ENCODE results near the gene TRIM63. TPM values are rescaled to one million over a fixed set of nuclear protein-coding genes. Genes with fewer than 3 reads are reported as not detected.

TRIM63 gene
- polyA plus RNA-seq, 3 donors from 2014 or later: 0.14 TPM; not detected in 2

DNA sequence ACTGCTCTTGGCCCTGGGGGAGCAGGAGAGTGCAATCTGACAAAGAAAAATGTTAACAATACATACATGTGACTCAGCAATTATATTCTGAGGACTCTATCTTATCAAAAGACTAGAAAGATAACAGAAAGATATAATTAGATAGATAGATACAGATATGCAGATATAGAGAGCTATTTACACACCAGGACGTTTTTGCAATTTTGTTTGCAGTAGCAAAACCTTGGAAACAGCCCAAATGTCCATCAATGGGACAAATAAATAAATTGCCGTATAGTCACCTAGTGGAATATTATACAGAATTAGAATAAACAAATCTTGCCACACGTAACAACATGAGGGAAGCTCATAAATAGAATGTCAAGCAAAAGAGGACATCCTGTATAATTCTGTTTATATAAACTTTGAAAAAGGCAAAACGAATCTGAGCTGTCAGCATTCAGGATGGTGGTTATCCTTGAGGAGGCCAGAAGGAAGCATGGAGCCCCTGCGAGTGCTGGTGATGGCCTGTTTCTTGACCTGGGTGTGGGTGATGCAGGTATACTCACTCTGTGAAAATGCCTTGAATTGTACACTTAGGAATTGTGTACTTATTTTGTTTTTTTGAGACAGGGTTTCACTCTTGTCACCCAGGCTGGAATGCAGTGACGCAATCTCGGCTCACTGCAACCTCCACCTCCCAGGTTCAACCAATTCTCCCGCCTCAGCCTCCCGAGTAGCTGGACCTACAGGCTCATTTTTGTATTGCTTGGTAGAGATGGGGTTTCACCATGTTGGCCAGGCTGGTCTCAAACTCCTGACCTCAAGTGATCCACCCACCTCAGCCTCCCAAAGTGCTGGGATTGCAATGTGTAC lies 12.8 kb upstream of the TRIM63 start:
- Mint-ChIP-seq H3K27me3 (ENCODE audit: low read depth in 3 of 3) (peaks cover 4 to 19% (median 9%) of the 10 kb centered on the region in 3 donors), H3K36me3 (no peaks in the 10 kb centered on the region), H3K4me1 (no peaks in the 10 kb centered on the region), H3K4me3 (no peak overlapping the region), H3K27ac (no peak overlapping the region), H3K9me3 (no peaks in the 10 kb centered on the region)
- no peak for DNase-seq

GRCh38 chr1:26079178-26079563 lies 11.7 kb upstream of the TRIM63 start:
- Mint-ChIP-seq H3K27me3 (ENCODE audit: low read depth in 3 of 3) (peaks cover 2 to 16% (median 7%) of the 10 kb centered on the region in 3 donors), H3K36me3 (no peaks in the 10 kb centered on the region), H3K9me3 (no peaks in the 10 kb centered on the region)

GRCh38 chr1:26078286-26079177 lies 11.1 kb upstream of the TRIM63 start:
- no peak for DNase-seq
- Mint-ChIP-seq H3K27ac (no peak overlapping the region), H3K36me3 (no peaks in the 10 kb centered on the region), H3K9me3 (no peaks in the 10 kb centered on the region), H3K4me1 (no peaks in the 10 kb centered on the region), H3K4me3 (no peak overlapping the region), H3K27me3 (ENCODE audit: low read depth in 3 of 3) (peaks cover 4 to 14% (median 5%) of the 10 kb centered on the region in 3 donors)

More at GRCh38 chr1:26079178-26079563, 11.7 kb upstream of the TRIM63 start:
- DNase-seq: no peak
- Mint-ChIP-seq H3K4me1 (no peaks in the 10 kb centered on the region), H3K27ac (no peak overlapping the region), H3K4me3 (no peak overlapping the region)

- no peak for DNase-seq
- Mint-ChIP-seq H3K4me1 (no peaks in the 10 kb centered on the region), H3K36me3 (no peaks in the 10 kb centered on the region), H3K27me3 (ENCODE audit: low read depth in 3 of 3) (peaks cover 3 to 17% (median 8%) of the 10 kb centered on the region in 3 donors), H3K4me3 (no peak overlapping the region), H3K27ac (no peak overlapping the region), H3K9me3 (no peaks in the 10 kb centered on the region)
Observed at GRCh38 chr1:26077524-26077923, 10.1 kb upstream of the TRIM63 start.

DNA sequence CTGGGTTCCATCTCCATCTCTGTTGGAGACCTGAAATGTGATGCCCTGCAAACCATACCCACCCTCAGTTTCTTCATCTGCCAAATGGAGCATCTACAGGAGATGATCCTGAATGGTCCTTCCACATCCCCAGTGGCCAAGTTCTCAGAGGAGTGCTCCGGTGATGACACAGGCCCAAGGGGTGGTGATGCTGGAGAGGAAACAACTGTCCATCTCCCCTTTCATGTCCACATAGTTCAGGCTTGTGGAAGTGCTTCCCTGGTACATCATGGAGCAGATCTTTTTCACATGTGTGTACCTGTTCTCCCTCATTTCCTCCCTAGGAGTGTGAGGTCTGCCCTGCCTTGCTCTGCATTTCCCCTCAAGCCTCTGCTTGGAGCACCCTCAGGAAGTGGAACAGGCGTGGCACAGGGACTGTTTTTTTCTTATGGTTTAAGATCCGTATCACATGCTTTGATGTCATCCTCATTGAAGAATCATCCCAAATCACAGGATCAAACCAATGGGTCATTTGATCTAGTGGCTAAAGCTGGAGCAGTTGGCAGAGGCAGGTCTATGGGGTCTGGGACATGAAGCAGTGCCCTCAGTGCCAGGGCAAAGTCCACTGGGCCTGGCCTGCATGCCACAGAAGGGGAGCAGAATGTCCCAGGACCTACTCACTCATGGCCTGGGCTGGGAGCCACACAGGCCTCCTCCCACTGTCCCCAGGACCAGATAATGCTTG lies 8.2 kb upstream of the TRIM63 start:
- Mint-ChIP-seq H3K9me3 (no peaks in the 10 kb centered on the region), H3K27ac (no peak overlapping the region), H3K36me3 (no peaks in the 10 kb centered on the region), H3K27me3 (ENCODE audit: low read depth in 3 of 3) (peaks cover 3 to 26% (median 13%) of the 10 kb centered on the region in 3 donors), H3K4me1 (no peaks in the 10 kb centered on the region), H3K4me3 (no peak overlapping the region)
- DNase-seq: no peak

DNA sequence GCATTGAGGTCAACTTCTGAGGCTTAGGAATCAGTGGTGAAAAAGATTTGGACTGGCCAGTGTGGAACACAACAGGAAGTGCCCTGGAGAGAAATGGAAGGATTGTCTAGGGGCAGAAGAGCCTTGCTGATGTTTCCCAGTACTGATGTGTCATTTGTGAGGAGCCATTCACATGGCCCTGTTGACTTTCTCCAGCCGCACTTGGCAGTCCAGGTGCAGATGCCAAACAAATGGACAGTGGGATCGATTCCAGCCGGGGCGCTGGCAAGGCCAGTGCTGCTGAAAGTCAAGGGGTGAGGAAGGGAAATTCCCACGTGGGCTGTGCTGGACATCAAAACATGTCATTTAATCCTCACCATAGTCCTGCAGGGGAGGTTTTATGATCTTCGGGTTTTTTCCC lies 4.9 kb upstream of the TRIM63 start:
- no peaks in the 10 kb centered on the region for H3K4me1 Mint-ChIP-seq
- peaks cover 2 to 32% (median 15%) of the 10 kb centered on the region in 3 donors for H3K27me3 Mint-ChIP-seq (ENCODE audit: low read depth in 3 of 3)
- H3K4me3 Mint-ChIP-seq: no peak overlapping the region
- H3K36me3 Mint-ChIP-seq: no peaks in the 10 kb centered on the region
- no peak overlapping the region for H3K27ac Mint-ChIP-seq
- DNase-seq: no peak
- H3K9me3 Mint-ChIP-seq: no peaks in the 10 kb centered on the region

- H3K4me3 Mint-ChIP-seq: no peak overlapping the region
- H3K27me3 Mint-ChIP-seq (ENCODE audit: low read depth in 3 of 3): peaks cover 2 to 27% (median 14%) of the 10 kb centered on the region in 3 donors
- no peaks in the 10 kb centered on the region for H3K9me3 Mint-ChIP-seq
- H3K4me1 Mint-ChIP-seq: no peaks in the 10 kb centered on the region
- no peak overlapping the region for H3K27ac Mint-ChIP-seq
- DNase-seq: no peak
- H3K36me3 Mint-ChIP-seq: no peaks in the 10 kb centered on the region
Observed at GRCh38 chr1:26070963-26071342, 3.5 kb upstream of the TRIM63 start.

- no peak overlapping the region for H3K27ac Mint-ChIP-seq
- DNase-seq: no peak
- no peaks in the 10 kb centered on the region for H3K4me1 Mint-ChIP-seq
- no peaks in the 10 kb centered on the region for H3K36me3 Mint-ChIP-seq
- no peak overlapping the region for H3K4me3 Mint-ChIP-seq
- no peaks in the 10 kb centered on the region for H3K9me3 Mint-ChIP-seq
- peaks cover 2 to 27% (median 14%) of the 10 kb centered on the region in 3 donors for H3K27me3 Mint-ChIP-seq (ENCODE audit: low read depth in 3 of 3)
Observed at GRCh38 chr1:26070296-26070962, 3.0 kb upstream of the TRIM63 start.

DNA sequence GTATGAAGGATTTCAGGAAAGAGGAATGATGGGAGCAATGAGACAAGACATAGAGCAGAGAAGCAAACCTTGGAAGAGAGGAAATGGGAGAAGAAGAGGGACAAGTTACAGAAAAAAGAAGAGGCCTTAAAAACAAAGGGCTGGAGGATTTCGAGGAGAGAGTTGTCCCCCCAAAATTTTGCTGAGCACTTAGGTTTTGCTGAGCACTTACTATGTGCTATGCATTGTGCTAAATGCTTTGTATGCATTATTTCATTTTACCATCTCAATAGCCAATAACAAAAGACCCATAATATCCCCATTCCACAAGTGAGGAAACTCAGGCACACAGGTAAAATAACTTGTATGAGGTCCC lies 2.5 kb upstream of the TRIM63 start:
- Mint-ChIP-seq H3K4me1 (no peaks in the 10 kb centered on the region), H3K4me3 (no peak overlapping the region), H3K36me3 (no peaks in the 10 kb centered on the region), H3K27me3 (ENCODE audit: low read depth in 3 of 3) (peaks cover 2 to 27% (median 14%) of the 10 kb centered on the region in 3 donors), H3K27ac (no peak overlapping the region), H3K9me3 (no peaks in the 10 kb centered on the region)
- no peak for DNase-seq

- Mint-ChIP-seq H3K9me3 (no peaks in the 10 kb centered on the region), H3K4me1 (no peaks in the 10 kb centered on the region), H3K27me3 (ENCODE audit: low read depth in 3 of 3) (peaks cover 0 to 21% (median 3%) of the 10 kb centered on the region in 3 donors), H3K36me3 (no peaks in the 10 kb centered on the region), H3K4me3 (no peak overlapping the region), H3K27ac (no peak overlapping the region)
- no peak for DNase-seq
Observed at GRCh38 chr1:26066857-26067256, 573 bp downstream of the TRIM63 start.

GRCh38 chr1:26066160-26066559 lies 1.3 kb downstream of the TRIM63 start:
- Mint-ChIP-seq H3K4me1 (no peaks in the 10 kb centered on the region), H3K36me3 (no peaks in the 10 kb centered on the region), H3K4me3 (no peak overlapping the region), H3K27ac (no peak overlapping the region), H3K27me3 (ENCODE audit: low read depth in 3 of 3) (peaks cover 0 to 17% (median 3%) of the 10 kb centered on the region in 3 donors), H3K9me3 (no peaks in the 10 kb centered on the region)
- DNase-seq: no peak

- no peak for DNase-seq
- Mint-ChIP-seq H3K27me3 (ENCODE audit: low read depth in 3 of 3) (peaks cover 1 to 13% (median 3%) of the 10 kb centered on the region in 3 donors), H3K36me3 (no peaks in the 10 kb centered on the region), H3K9me3 (no peaks in the 10 kb centered on the region), H3K4me3 (no peak overlapping the region), H3K27ac (no peak overlapping the region), H3K4me1 (no peaks in the 10 kb centered on the region)
Observed at GRCh38 chr1:26064553-26064952, 2.9 kb downstream of the TRIM63 start.

- H3K9me3 Mint-ChIP-seq: no peaks in the 10 kb centered on the region
- DNase-seq: no peak
- peaks cover 0 to 17% (median 1%) of the 10 kb centered on the region in 3 donors for H3K27me3 Mint-ChIP-seq (ENCODE audit: low read depth in 3 of 3)
- no peak overlapping the region for H3K4me3 Mint-ChIP-seq
- no peaks in the 10 kb centered on the region for H3K36me3 Mint-ChIP-seq
- no peaks in the 10 kb centered on the region for H3K4me1 Mint-ChIP-seq
- no peak overlapping the region for H3K27ac Mint-ChIP-seq
Observed at GRCh38 chr1:26060832-26061574, 6.4 kb downstream of the TRIM63 start.
